NCI-H526 (cell line): ENCODE results near the gene CNKSR3.
A peak's percentile ranks its signal among the peaks of the same experiment; 100 is the strongest.
"Not testable (repeated sequence)": the region's sequence is repeated elsewhere in the genome, so short reads cannot be mapped to it uniquely, and the experiment has no call there.

Source experiments
- DNase-seq, 2 experiments: peaks; one replicate each; lab custom pipeline; 2025; lab: John Stamatoyannopoulos, UW

The CNKSR3 gene

GRCh38 chr6:154510144-154510905 is at the start of gene CNKSR3:
TSS of gene CNKSR3 (minus strand) at chr6:154510685. CDS start at chr6:154510114, 571 bp downstream.
- DNase-seq, result peak; percentile 90 to 99

- DNase-seq, result no peak
Observed at GRCh38 chr6:154558984-154559383, 48.5 kb upstream of the CNKSR3 start.

- DNase-seq, result no peak
Observed at GRCh38 chr6:154558513-154558912, 48.0 kb upstream of the CNKSR3 start.

- DNase-seq, result no peak
Observed at GRCh38 chr6:154555073-154555677, 44.7 kb upstream of the CNKSR3 start.

- DNase-seq, result no peak
Observed at GRCh38 chr6:154554491-154554890, 44.0 kb upstream of the CNKSR3 start.

GRCh38 chr6:154550779-154551178 is 40.3 kb upstream of the CNKSR3 start:
- DNase-seq, result no peak

- no peak for DNase-seq
Observed at GRCh38 chr6:154549179-154549578, 38.7 kb upstream of the CNKSR3 start.

- no peak for DNase-seq
Observed at GRCh38 chr6:154548130-154548830, 37.8 kb upstream of the CNKSR3 start.

GRCh38 chr6:154543628-154544027 is 33.1 kb upstream of the CNKSR3 start:
- no peak for DNase-seq

GRCh38 chr6:154542747-154543146 is 32.3 kb upstream of the CNKSR3 start:
- no peak for DNase-seq

GRCh38 chr6:154541837-154542236 is 31.4 kb upstream of the CNKSR3 start:
- DNase-seq, result not testable (repeated sequence)

GRCh38 chr6:154539593-154540269 is 29.2 kb upstream of the CNKSR3 start:
- no peak for DNase-seq

- no peak for DNase-seq
Observed at GRCh38 chr6:154538640-154539191, 28.2 kb upstream of the CNKSR3 start.

- DNase-seq, result peak in 1 of 2 experiments; percentile 29
Observed at GRCh38 chr6:154537511-154538325, 27.2 kb upstream of the CNKSR3 start.

GRCh38 chr6:154536999-154537398 is 26.5 kb upstream of the CNKSR3 start:
- no peak for DNase-seq

- no peak for DNase-seq
Observed at GRCh38 chr6:154536255-154536654, 25.8 kb upstream of the CNKSR3 start.

- DNase-seq, result no peak
Observed at GRCh38 chr6:154535851-154536250, 25.4 kb upstream of the CNKSR3 start.

- peak; percentile 17 to 41 for DNase-seq
Observed at GRCh38 chr6:154535147-154535546, 24.7 kb upstream of the CNKSR3 start.

GRCh38 chr6:154534531-154534930 is 24.0 kb upstream of the CNKSR3 start:
- DNase-seq, result no peak

- DNase-seq, result no peak
Observed at GRCh38 chr6:154532426-154532825, 21.9 kb upstream of the CNKSR3 start.

- no peak for DNase-seq
Observed at GRCh38 chr6:154529957-154530356, 19.5 kb upstream of the CNKSR3 start.
